Omental fat pad (tissue), 4 donors: ENCODE data around the gene ABCA8. TPM values are rescaled to one million over a fixed set of nuclear protein-coding genes. Genes with fewer than 3 reads are reported as not detected.
"Not testable (repeated sequence)": the region's sequence is repeated elsewhere in the genome, so short reads cannot be mapped to it uniquely, and the experiment has no call there.

Source experiments
- ATAC-seq: fragments of 150-250 bp; one replicate; pipeline ENCODE4 v1.9.1; 2016; ENCODE audit warnings: mild to moderate bottlenecking, moderate library complexity; ENCODE audit not compliant: low FRiP score
- DNase-seq: peaks from one replicate; pipeline ENCODE4 v3.0.0-alpha.2; 2019; ENCODE audit warnings: low spot score
- total RNA-seq, 4 donors: library from RNA; depleted of rRNA; stranded (reverse); fragments of >200 nt; gene quantifications; one replicate each; pipeline ENCODE4 v1.1.0, GENCODE V29; 2016
- TF ChIP-seq, protein P1 (sequence below), 3 donors: fragments of 450-650 bp; IDR thresholded peaks; one replicate each; pipeline ENCODE4 v1.5.1; 2016 to 2017; ENCODE audit warnings: antibody characterized with exemption in 3 of 3, mild to moderate bottlenecking in 3 of 3, moderate library complexity in 2 of 3

Gene ABCA8
- total RNA-seq, 4 donors from 2014 or later = 49.8 to 302 (median 143) TPM

DNA sequence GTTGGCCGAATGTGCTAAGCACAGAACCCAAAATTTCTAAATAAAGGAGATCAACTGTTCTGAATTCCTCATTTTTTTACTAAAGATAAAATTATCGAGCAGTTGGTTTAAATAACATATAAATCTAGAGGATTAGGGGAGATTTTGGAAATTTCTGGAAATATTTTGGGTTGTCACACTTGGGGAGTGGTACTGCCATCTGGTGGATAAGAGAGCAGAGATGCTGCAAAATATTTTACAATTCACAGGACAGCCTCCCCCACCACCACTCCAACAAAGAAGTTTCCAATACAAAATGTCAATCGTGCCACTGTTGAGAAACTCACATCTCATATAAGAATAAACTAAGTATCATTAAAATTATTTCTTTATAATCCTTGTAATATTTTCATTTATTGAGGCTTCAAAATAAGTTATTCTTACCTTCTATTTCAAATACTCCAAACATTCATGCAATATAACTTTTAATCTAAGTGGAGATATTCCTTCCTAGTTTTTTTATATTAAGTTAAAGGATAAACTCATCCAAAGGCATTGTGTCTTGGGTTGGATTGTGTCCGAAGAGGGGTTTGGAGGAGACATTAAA, 17.0 kb upstream of the ABCA8 start:
- ATAC-seq = no peak
- no peak for DNase-seq
- TF ChIP-seq, protein P1, sequence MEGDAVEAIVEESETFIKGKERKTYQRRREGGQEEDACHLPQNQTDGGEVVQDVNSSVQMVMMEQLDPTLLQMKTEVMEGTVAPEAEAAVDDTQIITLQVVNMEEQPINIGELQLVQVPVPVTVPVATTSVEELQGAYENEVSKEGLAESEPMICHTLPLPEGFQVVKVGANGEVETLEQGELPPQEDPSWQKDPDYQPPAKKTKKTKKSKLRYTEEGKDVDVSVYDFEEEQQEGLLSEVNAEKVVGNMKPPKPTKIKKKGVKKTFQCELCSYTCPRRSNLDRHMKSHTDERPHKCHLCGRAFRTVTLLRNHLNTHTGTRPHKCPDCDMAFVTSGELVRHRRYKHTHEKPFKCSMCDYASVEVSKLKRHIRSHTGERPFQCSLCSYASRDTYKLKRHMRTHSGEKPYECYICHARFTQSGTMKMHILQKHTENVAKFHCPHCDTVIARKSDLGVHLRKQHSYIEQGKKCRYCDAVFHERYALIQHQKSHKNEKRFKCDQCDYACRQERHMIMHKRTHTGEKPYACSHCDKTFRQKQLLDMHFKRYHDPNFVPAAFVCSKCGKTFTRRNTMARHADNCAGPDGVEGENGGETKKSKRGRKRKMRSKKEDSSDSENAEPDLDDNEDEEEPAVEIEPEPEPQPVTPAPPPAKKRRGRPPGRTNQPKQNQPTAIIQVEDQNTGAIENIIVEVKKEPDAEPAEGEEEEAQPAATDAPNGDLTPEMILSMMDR (IDR thresholded peaks at IDR 0.05) = no peak

DNA sequence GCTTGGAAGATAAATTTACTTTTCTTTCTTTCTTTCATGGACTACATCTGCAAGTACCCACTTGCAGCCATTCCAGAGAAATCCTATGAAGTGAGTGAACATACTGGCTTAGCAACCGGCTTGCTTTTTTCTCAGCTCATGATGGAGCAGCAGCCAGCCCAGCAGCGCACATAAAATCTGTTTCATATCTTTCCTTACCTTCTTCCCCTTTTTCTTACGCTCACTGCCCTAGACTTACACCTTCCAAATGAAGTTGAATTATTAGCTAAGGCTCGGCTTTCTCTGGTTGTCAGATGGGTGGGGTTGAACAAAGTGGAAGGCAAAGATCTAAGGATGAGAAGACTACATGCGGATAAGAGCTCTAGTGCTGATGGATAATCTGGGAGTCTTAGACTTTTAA, 13.9 kb upstream of the ABCA8 start:
- ATAC-seq (no peak), DNase-seq (no peak)

DNA sequence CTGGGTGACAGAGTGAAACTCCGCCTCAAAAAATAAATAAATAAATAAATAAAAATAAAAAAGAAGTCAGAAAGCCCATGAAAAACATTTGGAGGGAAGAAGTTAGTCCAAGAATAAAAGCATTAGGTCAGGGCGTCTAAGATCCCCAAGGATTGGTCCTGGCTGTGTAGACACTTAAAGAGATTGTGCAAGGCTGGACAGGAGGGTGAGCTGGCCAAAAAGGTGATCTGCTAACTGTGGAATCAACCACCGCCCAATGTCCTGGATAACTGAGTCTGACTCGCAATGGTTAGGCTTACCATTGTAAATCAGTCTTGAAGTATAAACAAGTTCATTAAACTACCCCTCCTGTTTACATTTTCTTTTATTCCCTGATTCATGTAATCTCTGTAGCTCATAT, 8.8 kb upstream of the ABCA8 start:
- no peak for ATAC-seq
- TF ChIP-seq, protein P1 (IDR thresholded peaks at IDR 0.05) = no peak

More for the DNA sequence above, 13.9 kb upstream of the ABCA8 start:
- TF ChIP-seq, protein P1 (IDR thresholded peaks at IDR 0.05) = no peak

DNA sequence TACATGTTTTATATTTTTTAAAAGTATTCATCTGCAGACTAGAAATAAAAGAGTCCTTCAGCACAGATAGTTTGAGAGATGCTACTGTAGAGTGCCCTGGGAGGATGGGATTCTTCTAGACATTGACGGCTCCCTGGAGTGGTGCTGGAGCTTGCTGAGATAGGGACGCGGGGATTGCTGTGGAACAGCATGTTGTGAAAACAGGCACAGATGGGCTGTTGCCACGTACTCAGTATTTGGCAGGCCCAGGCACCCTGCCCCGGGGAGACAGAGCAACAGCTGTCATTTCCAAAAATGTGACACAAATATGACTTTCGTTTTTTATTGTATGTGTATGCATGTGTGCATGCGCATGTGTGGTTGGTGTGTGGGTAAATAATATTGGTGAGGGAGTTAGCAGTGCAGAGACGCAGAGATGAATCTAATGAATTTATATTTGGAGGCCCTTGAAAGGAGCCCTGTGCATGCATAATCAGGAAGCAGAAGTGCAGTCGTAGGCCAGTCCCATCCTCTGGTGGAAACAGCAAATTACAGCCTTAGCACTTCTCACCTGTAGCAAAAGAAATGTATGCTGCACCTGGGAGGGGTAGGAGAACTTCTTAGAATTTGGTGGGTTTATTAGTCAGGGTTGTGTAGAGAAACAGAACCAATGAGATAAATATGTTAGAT, 6.2 kb upstream of the ABCA8 start:
- TF ChIP-seq, protein P1 (IDR thresholded peaks at IDR 0.05) = no peak
- DNase-seq (no peak), ATAC-seq (no peak)

More for the DNA sequence above, 8.8 kb upstream of the ABCA8 start:
- DNase-seq = no peak

DNA sequence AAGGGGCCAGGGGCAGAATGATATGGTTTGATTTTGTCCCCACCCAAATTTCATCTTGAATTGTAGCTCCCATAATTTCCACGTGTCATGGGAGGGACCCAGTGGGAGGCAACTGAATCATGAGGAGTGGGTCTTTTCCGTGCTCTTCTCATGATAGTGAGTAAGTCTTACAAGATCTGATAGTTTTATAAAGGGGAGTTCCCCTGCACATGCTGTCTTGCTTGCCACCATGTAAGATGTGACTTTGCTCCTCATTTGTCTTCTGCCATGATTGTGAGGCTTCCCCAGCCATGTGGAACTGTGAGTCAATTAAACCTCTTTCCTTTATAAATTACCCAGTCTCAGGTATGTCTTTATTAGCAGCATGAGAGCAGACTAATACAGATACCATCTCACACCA, 3.9 kb upstream of the ABCA8 start:
- not testable (repeated sequence) for DNase-seq, ATAC-seq

DNA sequence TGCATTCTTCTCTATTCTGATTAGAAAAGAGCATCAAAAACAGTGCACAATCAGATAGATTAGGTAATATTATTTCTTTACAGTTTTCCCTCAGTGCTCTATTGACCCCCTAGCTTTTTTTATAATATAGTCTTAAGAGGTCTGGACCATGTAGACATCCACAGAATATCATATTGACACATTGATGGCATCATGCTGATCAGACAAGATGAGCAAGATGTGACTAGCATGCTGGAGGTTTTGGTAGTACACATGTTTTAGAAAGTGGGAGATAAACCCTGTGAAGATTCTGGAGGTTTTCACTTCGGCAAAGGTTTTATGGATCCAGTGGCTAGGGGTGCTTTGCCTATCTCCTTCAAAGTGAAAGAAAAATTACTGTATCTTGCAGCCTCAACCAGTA, 2.8 kb upstream of the ABCA8 start:
- DNase-seq (no peak), ATAC-seq (no peak)
- TF ChIP-seq, protein P1 (IDR thresholded peaks at IDR 0.05) = no peak

DNA sequence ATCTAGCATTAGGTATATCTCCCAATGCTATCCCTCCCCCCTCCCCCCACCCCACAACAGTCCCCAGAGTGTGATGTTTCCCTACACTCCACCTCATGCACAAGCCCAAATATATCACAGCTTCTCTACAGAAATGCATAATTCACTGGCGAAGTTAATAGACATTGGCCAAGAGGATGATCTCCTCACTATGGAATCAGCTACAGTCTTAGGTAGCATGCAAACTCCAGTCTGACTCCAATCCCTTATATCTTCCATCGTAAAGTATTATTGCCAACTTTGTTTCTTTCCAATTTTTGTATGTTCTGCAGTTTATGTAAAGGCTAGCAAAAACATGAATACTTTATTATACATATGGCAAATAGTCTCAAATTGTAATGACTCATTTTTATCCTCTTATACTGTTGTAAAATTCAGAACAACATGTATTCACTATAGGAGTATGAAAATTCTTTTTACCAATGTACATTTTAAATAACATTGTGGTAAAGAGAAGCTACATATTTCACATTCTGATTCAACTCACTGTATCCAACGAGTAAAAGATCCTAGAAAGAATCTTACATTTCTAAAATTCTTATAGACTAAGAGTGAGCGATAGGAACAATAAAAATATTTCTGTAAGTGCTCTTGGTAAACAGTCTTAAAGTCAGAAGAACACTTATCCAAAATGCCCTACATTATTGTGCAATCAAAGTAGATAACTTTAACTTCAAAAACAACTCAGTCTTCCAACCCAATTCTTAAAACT, 871 bp downstream of the ABCA8 start:
- no peak for DNase-seq
- TF ChIP-seq, protein P1 (IDR thresholded peaks at IDR 0.05) = no peak

More for the DNA sequence above, 871 bp downstream of the ABCA8 start:
- no peak for ATAC-seq
